ENCODE results near the gene CCDC12.

Gene CCDC12

DNA sequence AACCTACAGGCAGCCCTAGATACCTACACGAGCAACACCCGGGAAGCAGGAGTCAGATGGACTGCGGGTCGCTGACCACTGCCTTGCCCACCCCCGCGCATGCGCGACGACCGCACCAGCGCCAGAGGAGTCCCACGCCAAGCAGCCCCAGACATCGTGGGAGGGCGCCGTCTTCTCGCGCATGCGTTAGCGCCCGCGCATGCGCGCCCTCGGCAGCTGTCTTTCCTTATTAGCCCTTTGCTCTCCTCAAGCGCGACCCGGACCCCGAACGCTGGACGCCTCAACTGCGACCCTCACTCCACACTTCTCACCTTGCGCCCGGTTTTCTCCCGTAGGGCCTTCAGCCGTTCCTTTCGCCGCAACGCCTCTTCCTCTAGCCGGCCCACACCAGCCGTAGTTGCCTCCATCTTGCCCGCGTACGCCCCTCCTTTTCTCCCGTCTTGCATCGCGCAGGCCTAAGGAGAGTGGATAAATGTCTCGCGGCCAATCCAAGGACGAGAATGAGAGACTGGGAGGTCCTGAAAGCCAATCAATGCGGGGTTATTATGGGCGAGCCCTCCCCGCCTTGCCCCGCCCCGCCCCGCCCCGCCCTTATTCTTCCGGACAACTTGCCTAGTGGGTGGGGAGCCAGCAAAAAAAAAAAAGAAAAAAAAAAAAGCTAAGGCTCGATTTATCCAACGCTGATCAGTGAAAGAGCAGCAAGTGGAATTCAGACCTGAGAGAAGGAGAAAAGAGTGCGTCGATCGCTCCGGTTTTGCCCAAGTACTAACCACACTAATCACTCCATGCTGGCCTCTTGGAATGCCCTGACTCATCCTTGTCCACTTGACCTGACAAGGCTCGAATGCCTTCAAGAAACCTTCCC, at the start of gene CCDC12:
CCDC12 (minus strand) TSS at position 420 of the 865 bp plus-strand sequence; CDS start at position 407, 13 bp downstream.
- peak; percentile 80 to 86 for DNase-seq (ENCODE audit: low read depth in 2 of 2, low spot score in 1 of 2)

- no peak for DNase-seq (ENCODE audit: low read depth in 2 of 2, low spot score in 1 of 2)
Observed at GRCh38 chr3:47024932-47025331, 48.4 kb upstream of the CCDC12 start.

GRCh38 chr3:47022641-47023071, 46.1 kb upstream of the CCDC12 start:
- DNase-seq (ENCODE audit: low read depth in 2 of 2, low spot score in 1 of 2) = no peak

DNA sequence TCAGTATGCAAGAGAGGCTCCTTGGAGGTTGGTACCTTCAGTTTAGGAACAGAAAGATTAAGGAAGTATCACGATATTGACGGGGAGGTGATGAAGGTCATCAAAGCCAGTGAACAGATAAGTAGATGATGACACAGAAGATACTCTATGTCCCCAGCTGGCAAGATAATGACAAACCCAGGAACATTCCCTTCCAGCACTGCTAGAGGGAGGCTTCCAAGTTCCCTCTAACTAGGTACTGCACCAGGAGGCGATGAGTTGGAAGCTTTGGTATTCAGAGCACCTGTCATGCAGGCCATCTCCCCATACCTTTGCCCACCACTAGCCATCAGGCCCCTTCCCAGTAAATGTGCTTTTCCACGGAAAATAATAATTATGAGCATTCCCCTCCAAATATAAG, 43.8 kb upstream of the CCDC12 start:
- DNase-seq (ENCODE audit: low read depth in 2 of 2, low spot score in 1 of 2) = no peak

- DNase-seq (ENCODE audit: low read depth in 2 of 2, low spot score in 1 of 2) = no peak
Observed at GRCh38 chr3:47019201-47019600, 42.7 kb upstream of the CCDC12 start.

- DNase-seq (ENCODE audit: low read depth in 2 of 2, low spot score in 1 of 2) = no peak
Observed at GRCh38 chr3:47018269-47018611, 41.7 kb upstream of the CCDC12 start.

DNA sequence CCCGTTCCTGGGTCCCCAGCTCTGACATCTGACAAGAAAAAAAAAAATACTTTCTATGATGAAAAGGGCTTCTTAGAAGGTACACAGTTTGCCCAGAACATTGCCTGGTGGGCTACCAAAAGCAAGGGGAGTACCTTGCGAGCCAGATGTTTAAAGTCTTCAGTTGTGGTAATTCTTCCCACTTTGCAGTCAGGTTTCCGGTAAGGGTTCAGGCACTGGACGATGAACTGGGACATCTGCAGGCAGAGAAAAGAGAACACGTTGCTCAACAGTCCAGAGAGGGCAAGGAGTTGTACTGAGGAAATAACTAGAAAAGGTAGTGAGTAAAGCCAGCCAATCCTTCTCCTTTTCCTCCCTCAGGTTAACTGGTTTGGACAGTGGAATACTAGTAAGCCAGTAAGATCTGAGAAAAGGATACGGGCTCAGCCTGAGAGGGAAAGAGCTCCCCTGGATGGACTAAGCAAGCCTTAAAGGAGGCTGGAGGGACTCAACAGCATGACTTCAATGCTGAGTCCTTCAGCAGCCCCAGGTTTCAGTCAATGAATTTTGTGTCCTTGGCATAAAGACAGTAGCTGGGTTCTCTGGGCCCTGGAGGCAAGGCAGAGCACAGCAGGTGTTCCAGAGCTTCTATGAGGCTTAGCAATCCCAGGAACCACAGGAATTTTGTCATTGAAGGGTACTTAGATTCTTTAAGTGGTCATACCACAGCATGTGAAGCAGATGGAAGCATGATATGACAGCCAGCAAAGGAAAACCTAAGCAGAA, 41.1 kb upstream of the CCDC12 start:
- DNase-seq (ENCODE audit: low read depth in 2 of 2, low spot score in 1 of 2) = no peak

DNA sequence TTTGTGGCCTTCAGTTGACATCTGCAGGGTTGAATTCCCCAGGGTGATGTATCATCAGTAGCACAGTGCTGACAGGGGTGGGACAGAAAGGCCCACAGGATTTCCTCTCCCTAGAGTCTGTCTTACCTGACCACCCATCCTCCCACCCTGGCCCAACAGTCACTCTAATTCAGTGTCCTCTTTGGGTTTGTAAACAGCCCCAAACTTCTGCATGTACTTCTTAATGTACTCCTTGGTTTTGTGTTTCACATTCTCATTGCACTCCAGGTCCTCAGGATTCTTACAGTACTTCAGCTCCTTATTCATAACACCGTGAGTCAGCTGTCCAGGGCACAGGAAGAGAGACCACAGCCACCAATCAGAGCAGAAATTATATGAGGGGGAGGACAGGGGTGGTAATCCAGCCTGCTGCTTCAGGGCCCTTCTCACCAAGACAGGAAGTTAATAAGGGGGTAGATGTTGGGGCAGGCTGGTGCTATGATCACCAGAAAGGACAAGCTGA, 40.4 kb upstream of the CCDC12 start:
- DNase-seq (ENCODE audit: low read depth in 2 of 2, low spot score in 1 of 2) = no peak

DNA sequence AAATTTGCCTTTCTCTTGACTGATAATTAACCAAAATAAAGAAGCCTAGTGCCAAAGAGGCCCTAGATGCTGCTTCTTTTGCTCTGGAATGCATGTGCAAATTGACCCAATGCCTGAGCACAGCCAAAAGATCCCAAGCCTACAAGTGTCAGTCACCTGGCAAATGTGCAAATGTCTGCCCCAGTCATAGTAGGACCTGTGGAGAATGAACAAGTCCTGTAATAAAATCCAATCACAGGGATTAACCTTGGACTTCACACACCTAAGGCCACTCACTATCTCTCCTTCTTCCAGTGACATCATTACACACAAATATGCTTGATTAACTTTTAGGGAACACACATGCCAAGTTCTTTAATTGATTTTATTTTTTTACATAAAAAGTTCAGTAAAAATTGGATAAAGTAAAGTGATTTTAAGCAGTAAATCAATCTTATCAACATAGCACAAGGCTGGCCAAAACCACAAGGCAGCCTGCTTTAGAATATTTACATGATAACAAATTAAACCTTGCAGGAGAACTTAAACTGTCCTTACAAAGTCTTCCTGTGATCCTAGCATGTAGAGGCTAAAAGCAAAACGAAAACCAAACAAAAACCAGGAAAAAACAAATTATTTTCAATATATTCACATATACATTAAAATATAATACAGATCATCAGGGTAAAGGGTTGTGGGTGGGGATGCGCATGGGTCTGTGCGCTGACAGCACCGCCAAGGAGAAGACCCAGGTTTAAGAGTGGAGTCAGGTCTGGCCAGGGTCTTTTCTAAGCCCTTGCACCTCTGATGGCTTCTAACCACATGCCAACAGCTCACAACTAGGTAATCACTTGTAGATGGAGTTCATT, 39.8 kb upstream of the CCDC12 start:
- DNase-seq (ENCODE audit: low read depth in 2 of 2, low spot score in 1 of 2) = no peak

GRCh38 chr3:47015151-47015550, 38.6 kb upstream of the CCDC12 start:
- no peak for DNase-seq (ENCODE audit: low read depth in 2 of 2, low spot score in 1 of 2)

- DNase-seq (ENCODE audit: low read depth in 2 of 2, low spot score in 1 of 2) = no peak
Observed at GRCh38 chr3:47014036-47014435, 37.5 kb upstream of the CCDC12 start.

- no peak for DNase-seq (ENCODE audit: low read depth in 2 of 2, low spot score in 1 of 2)
Observed at GRCh38 chr3:47013231-47013630, 36.7 kb upstream of the CCDC12 start.

GRCh38 chr3:47012342-47013230, 36.0 kb upstream of the CCDC12 start:
- no peak for DNase-seq (ENCODE audit: low read depth in 2 of 2, low spot score in 1 of 2)

DNA sequence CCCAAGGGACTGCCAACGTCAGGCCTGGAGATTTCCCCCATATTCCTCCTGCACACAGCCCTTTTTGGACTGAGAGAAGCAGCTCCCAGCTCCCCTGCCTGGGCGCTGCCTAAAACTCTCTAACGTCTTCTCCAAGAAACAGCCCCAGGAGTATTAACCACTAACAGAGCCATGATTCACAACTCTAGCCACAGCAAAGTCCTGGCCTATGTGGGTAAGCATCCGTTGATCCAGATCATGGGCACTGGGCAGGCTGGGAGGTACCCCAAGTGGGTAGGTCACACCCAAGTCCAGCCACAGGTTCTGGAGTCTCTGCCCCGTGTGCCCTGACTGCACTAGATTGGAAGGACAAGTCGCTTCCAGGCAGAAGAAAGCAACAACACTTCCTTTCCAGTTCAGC, 34.8 kb upstream of the CCDC12 start:
- DNase-seq (ENCODE audit: low read depth in 2 of 2, low spot score in 1 of 2) = no peak

- no peak for DNase-seq (ENCODE audit: low read depth in 2 of 2, low spot score in 1 of 2)
Observed at GRCh38 chr3:47010910-47011309, 34.4 kb upstream of the CCDC12 start.

DNA sequence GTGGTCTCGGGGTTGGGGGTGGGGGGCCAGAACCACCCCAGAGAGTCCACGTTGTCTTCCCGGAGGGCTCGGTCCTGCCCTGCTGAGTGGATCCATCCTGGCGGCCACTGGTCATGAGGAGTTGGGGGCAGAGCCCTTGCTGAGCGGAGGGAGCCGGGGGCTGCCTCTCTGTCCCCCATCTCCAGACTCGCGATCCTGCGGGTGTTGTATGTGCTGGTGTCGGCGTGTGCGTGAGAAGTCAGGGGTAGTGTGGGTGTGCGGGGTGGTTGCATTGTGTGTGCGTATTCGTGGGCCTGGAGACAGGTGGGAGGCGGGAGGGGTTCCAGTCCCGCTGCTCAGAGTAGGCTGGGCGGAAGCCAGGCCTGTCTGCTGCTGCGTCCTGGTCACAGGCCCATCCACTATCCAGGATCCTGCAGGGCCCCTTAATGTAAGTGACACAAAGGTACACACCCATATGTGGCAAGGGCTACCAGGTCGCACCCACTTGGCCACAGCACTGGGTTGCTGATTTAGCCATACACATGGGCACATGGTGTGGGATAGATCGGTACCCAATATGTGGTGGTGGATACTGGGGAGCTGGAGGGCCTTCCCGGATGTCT, 33.7 kb upstream of the CCDC12 start:
- DNase-seq (ENCODE audit: low read depth in 2 of 2, low spot score in 1 of 2) = no peak

DNA sequence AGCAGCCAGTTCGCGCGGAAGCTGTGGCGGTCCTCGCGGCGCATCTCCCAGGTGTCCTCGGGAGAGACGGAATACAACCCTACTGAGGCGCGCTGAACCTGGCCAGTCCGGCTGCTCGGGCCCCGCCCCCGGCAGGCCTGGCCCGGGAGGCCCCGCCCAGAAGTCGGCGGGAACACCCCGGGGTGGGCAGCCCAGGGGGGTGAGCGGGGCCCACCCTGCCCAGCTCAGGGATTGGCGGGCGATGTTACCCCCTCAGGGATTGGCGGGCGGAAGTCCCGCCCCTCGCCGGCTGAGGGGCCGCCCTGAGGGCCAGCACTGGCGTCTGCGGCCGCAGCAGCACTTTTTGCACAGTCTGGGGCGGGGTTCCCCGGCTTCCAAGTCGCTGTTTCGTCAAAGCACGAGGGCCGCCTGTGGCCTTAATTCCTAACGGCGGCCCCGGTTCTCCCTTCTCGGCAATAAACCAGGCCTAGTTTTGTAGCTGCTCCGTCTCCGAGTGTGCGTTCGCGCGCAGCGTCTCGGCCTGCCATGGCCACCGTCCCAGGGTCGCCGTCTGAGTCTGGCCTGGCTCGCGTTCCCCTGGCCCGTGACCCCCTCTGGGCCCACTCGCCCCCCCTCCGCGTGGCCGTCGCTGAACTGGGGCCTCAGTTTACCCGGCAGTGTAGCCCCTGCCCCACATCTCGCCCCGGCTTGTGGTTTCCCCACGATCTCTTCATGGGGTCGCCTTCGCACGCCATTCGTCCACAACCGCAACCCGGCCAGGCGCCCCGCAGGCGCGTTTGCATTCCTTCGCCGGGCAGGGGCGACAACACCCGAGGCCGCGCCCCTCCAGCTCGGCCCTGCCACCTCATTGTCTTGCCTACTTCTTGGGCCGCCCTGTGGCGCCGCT, 32.9 kb upstream of the CCDC12 start:
- peak; percentile 39 to 60 for DNase-seq (ENCODE audit: low read depth in 2 of 2, low spot score in 1 of 2)

DNA sequence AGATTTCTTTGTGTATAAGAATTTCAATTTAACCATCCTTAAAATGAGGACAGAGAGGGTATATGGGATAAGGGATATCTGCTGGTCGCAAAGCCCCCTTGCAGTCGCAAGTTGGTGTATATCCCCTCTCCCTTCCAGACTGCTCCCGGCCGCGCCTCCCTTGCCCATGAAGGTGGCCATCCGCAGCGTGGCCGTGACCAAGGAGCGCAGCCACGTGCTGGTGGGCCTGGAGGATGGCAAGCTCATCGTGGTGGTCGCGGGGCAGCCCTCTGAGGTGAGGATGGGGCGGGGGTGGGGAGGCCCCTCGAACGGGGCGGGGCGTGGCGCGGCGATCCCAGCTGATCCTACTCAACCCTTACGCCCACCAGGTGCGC, 32.3 kb upstream of the CCDC12 start:
- no peak for DNase-seq (ENCODE audit: low read depth in 2 of 2, low spot score in 1 of 2)

DNA sequence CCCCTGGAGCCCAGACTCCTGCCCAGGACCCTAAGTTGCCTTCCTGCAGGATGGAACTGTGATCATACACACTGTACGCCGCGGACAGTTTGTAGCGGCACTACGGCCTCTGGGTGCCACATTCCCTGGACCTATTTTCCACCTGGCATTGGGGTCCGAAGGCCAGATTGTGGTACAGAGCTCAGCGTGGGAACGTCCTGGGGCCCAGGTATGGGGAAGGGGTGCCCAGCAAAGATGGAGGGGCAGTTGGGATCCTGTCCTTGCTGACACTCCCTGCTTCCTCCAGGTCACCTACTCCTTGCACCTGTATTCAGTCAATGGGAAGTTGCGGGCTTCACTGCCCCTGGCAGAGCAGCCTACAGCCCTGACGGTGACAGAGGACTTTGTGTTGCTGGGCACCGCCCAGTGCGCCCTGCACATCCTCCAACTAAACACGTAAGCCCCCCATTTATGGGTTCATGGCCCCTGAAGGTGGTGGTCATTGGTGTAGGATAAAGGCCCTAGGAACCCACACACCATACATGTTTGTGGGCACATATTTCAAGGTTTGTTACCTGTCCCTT, 31.8 kb upstream of the CCDC12 start:
- DNase-seq (ENCODE audit: low read depth in 2 of 2, low spot score in 1 of 2) = no peak
